AG09309 (cell line): ENCODE measurements around the gene PLCL2.

ENCODE experiments used
- DNase-seq: peaks from one replicate; pipeline ENCODE4 v3.0.0-alpha.2; 2010; ENCODE audit warnings: low read depth
- H3K4me3 ChIP-seq: 2 replicates; pipeline ENCODE4 v1.5.1; 2011; ENCODE audit warnings: mild to moderate bottlenecking, low read depth, low read length, moderate library complexity; ENCODE audit not compliant: control insufficient read depth
- CTCF ChIP-seq: IDR thresholded peaks from 2 replicates; pipeline ENCODE4 v1.5.1; 2011; ENCODE audit warnings: mild to moderate bottlenecking, low read depth, low read length, inconsistent platforms; ENCODE audit not compliant: insufficient read depth, control insufficient read depth; ENCODE audit errors: missing control alignments

Gene PLCL2

GRCh38 chr3:16898595-16899395 lies 14.0 kb downstream of the PLCL2 start:
- H3K4me3 ChIP-seq = no peak overlapping the region
- no peak for DNase-seq

GRCh38 chr3:16899919-16900318 lies 15.2 kb downstream of the PLCL2 start:
- no peak overlapping the region for H3K4me3 ChIP-seq
- no peak for DNase-seq
- TF ChIP-seq CTCF = no peak

More at GRCh38 chr3:16898595-16899395, 14.0 kb downstream of the PLCL2 start:
- no peak for TF ChIP-seq CTCF

- no peak for TF ChIP-seq CTCF
- no peak overlapping the region for H3K4me3 ChIP-seq
- no peak for DNase-seq
Measured at GRCh38 chr3:16900779-16901440, 16.2 kb downstream of the PLCL2 start.

- DNase-seq = no peak
- no peak overlapping the region for H3K4me3 ChIP-seq
- TF ChIP-seq CTCF = no peak
Measured at GRCh38 chr3:16904423-16905417, 20.0 kb downstream of the PLCL2 start.

GRCh38 chr3:16905704-16906103 lies 20.9 kb downstream of the PLCL2 start:
- no peak overlapping the region for H3K4me3 ChIP-seq
- no peak for DNase-seq

More at GRCh38 chr3:16905704-16906103, 20.9 kb downstream of the PLCL2 start:
- TF ChIP-seq CTCF = no peak
